Tibial artery (tissue), 4 donors: ENCODE results near the gene MYBPH.

Experiments used
- DNase-seq, 2 donors: peaks; one replicate each; pipeline ENCODE4 v3.0.0-alpha.2; 2019
- H3K27ac ChIP-seq, 2 donors: fragments of 200-600 bp; sonication (generic) in 1 of 2; 1 replicate in 1 of 2; 2 replicates in 1 of 2; pipeline ENCODE4 v1.5.1; 2018 to 2019; ENCODE audit warnings: mild to moderate bottlenecking in 1 of 2
- H3K27me3 ChIP-seq, 2 donors: fragments of 200-600 bp; sonication (generic) in 1 of 2; one replicate each; pipeline versions ENCODE4 v1.5.1 to v1.6.0; 2016 to 2019
- H3K36me3 ChIP-seq, 3 donors: fragments of 200-600 bp; sonication (generic) in 2 of 3; one replicate each; pipeline ENCODE4 v1.5.1; 2016 to 2019; ENCODE audit warnings: mild to moderate bottlenecking in 2 of 3
- H3K4me1 ChIP-seq, 4 donors: fragments of 200-600 bp; sonication (generic) in 2 of 4; 1 replicate in 3 of 4; 2 replicates in 1 of 4; pipeline ENCODE4 v1.5.1; 2016 to 2019
- H3K4me3 ChIP-seq, 2 donors: fragments of 200-600 bp; sonication (generic) in 1 of 2; 1 replicate in 1 of 2; 2 replicates in 1 of 2; pipeline ENCODE4 v1.5.1; 2018 to 2019; ENCODE audit warnings: mild to moderate bottlenecking in 2 of 2
- H3K9me3 ChIP-seq, 3 donors: fragments of 200-600 bp; sonication (generic) in 1 of 3; one replicate each; pipeline ENCODE4 v1.5.1; 2016 to 2019
- intact Hi-C: fragments of 100-400 bp; cut with DNase I; formaldehyde crosslinking; loops from one replicate; pipeline ENCODE4 v1.15.0; 2023; ENCODE audit warnings: low total_unique reads
- TF ChIP-seq, protein P1 (sequence below), 2 experiments: fragments of 200-600 bp in 1 of 2; fragments of 450-650 bp in 1 of 2; IDR thresholded peaks; one replicate each; pipeline ENCODE4 v1.5.1; 2017 to 2019; ENCODE audit warnings: antibody characterized with exemption in 2 of 2, mild to moderate bottlenecking in 1 of 2, moderate library complexity in 1 of 2

The MYBPH gene

GRCh38 chr1:203158960-203159665, 16.5 kb downstream of the MYBPH start:
- TF ChIP-seq, protein P1, sequence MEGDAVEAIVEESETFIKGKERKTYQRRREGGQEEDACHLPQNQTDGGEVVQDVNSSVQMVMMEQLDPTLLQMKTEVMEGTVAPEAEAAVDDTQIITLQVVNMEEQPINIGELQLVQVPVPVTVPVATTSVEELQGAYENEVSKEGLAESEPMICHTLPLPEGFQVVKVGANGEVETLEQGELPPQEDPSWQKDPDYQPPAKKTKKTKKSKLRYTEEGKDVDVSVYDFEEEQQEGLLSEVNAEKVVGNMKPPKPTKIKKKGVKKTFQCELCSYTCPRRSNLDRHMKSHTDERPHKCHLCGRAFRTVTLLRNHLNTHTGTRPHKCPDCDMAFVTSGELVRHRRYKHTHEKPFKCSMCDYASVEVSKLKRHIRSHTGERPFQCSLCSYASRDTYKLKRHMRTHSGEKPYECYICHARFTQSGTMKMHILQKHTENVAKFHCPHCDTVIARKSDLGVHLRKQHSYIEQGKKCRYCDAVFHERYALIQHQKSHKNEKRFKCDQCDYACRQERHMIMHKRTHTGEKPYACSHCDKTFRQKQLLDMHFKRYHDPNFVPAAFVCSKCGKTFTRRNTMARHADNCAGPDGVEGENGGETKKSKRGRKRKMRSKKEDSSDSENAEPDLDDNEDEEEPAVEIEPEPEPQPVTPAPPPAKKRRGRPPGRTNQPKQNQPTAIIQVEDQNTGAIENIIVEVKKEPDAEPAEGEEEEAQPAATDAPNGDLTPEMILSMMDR (IDR thresholded peaks at IDR 0.05): no peak
- H3K4me1 ChIP-seq: no peaks in the 10 kb centered on the region
- H3K27me3 ChIP-seq: peaks cover 0 to 26% of the 10 kb centered on the region in 2 donors
- intact Hi-C loops: no loop called here
- no peaks in the 10 kb centered on the region for H3K36me3 ChIP-seq
- no peaks in the 10 kb centered on the region for H3K9me3 ChIP-seq
- no peak overlapping the region for H3K27ac ChIP-seq
- no peak for DNase-seq
- no peak overlapping the region for H3K4me3 ChIP-seq

GRCh38 chr1:203158423-203158822, 17.2 kb downstream of the MYBPH start:
- Histone ChIP-seq H3K27me3 (peaks cover 0 to 20% of the 10 kb centered on the region in 2 donors), H3K36me3 (no peaks in the 10 kb centered on the region), H3K9me3 (no peaks in the 10 kb centered on the region), H3K4me1 (no peaks in the 10 kb centered on the region), H3K4me3 (no peak overlapping the region), H3K27ac (no peak overlapping the region)
- DNase-seq: no peak
- intact Hi-C loops: no loop called here
- TF ChIP-seq, protein P1 (IDR thresholded peaks at IDR 0.05): no peak

DNA sequence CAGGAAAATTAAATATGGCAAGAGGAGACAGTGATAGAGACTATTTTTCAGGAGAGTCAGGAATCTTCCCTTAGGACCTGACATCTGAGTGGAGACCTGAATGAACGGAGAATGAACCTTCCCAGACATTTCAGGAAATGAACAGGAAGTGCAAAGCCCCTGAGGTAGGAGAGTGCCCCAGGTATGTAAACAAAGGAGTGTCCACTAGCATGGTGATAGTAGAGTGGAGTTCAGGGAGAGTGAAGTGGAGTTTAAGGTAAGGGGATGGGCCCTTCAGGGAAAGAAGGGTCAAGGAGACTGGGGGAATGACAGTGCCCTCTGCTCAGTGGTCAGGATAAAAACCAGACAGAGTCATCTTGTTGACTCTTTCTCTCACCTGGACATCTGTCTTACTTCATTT, 19.3 kb downstream of the MYBPH start:
- no peak overlapping the region for H3K27ac ChIP-seq
- intact Hi-C loops: no loop called here
- DNase-seq: no peak
- TF ChIP-seq, protein P1 (IDR thresholded peaks at IDR 0.05): no peak
- no peak overlapping the region for H3K4me3 ChIP-seq
- H3K36me3 ChIP-seq: no peaks in the 10 kb centered on the region
- H3K9me3 ChIP-seq: no peaks in the 10 kb centered on the region
- peaks cover 0 to 14% of the 10 kb centered on the region in 2 donors for H3K27me3 ChIP-seq
- peaks cover 0 to 3% (median 0%) of the 10 kb centered on the region in 4 donors for H3K4me1 ChIP-seq

DNA sequence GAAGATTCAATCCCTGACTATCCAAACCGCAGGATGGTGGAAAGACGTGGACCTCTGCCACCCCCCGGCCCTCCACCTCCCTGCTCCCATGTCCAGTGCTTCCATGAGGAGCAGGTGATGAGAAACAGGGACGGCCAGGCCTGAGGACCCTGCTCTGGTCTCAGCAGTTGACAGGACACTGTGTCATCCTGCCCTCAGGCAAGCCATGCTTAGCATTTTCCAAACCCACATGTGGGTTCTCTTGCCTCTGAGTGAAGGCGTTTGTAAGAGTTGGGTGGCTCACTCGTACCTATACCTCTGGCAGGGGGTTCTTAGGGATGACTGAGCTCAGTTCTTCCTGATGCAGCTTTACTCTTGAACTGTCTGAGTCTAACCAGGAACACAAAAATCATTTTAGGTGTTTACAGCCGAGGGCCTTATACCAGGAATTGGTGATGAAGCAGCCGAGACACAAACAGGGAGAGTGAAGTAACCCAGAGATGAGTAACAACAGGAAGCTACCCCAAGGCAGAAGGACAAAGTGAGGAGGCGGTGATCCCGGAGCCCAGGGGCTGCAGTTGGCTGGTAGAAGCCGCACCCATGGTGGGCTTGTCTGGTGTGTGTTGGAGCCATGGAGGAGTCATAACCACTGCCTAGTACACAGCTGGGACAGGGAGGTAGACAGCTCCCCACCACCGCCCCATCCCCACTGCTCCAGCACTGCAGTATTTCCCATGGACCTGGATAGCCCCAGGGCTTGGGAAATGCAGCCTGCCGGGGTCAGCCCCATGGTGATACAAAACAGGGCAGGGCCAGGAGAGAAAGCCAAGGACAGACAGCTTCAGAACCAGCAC, 21.4 kb downstream of the MYBPH start:
- Histone ChIP-seq H3K4me3 (no peak overlapping the region), H3K9me3 (no peaks in the 10 kb centered on the region), H3K27ac (no peak overlapping the region), H3K36me3 (no peaks in the 10 kb centered on the region), H3K27me3 (peaks cover 0 to 18% of the 10 kb centered on the region in 2 donors), H3K4me1 (peaks cover 0 to 6% (median 0%) of the 10 kb centered on the region in 4 donors)
- TF ChIP-seq, protein P1 (IDR thresholded peaks at IDR 0.05): no peak
- intact Hi-C loops: no loop called here
- no peak for DNase-seq

DNA sequence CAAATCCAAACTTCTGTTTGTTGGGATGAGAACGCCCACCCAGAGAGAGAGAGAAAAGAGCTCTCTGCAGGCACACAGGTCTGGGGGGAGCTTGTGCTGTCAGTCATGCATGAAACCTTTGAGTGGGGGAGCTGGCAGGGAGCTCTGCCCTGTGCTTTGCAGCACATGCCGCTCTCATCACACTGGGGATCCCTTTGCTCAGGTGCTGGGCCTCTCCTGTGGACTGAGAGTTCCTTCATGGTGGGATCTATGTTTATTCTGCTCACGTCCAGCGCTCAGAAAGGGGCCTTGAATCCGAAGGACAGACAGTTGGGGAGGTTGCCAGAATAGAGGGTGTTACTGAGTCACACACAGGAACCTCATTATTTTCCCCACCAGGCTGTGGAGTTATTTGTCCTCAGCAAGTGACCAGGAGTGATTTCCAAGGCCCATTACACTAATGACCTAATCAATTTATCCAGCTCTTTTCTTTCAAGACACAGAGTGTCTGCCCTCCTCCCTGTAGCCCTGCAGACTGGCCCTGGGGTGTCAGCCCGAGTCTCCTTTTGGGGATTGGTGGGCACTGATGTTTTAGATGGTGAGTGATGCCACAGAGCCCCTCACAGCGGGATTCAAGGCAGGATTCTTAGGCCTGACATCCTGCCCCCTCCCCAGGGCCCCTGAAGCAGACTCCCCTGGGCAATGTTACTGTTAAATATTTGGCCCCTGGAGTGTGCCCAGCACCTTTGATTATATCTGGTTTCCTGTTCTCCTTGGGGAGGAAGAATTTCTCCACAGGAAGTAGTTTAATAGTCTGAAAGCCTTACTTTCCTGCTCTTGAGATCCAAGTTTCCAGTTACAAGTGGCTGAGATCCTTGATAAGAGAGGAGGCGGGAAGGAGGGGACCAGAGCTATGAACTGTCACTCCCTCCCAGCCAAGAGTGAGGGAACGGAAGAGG, 22.3 kb downstream of the MYBPH start:
- no peak for DNase-seq
- H3K4me3 ChIP-seq: no peak overlapping the region
- H3K9me3 ChIP-seq: no peaks in the 10 kb centered on the region
- H3K27ac ChIP-seq: no peak overlapping the region
- H3K4me1 ChIP-seq: peaks cover 0 to 6% (median 0%) of the 10 kb centered on the region in 4 donors
- H3K27me3 ChIP-seq: peaks cover 0 to 18% of the 10 kb centered on the region in 2 donors
- TF ChIP-seq, protein P1 (IDR thresholded peaks at IDR 0.05): no peak
- no peaks in the 10 kb centered on the region for H3K36me3 ChIP-seq
- intact Hi-C loops: no loop called here
